ENCODE data around the gene SPOCK3.
"Not testable (repeated sequence)": the region's sequence is repeated elsewhere in the genome, so short reads cannot be mapped to it uniquely, and the experiment has no call there.

SPOCK3 gene

GRCh38 chr4:166737430-166737829 is 496.9 kb downstream of the SPOCK3 start:
- Histone ChIP-seq H3K9ac (ENCODE audit: low read length) (no peak overlapping the region), H3K36me3 (ENCODE audit: control insufficient read depth, insufficient read depth, low read length) (no peaks in the 10 kb centered on the region), H3K4me1 (ENCODE audit: control insufficient read depth, insufficient read depth, low read length) (no peaks in the 10 kb centered on the region), H3K27ac (ENCODE audit: low read depth, low read length) (no peak overlapping the region), H3K27me3 (ENCODE audit: control insufficient read depth, insufficient read depth, low read length) (no peaks in the 10 kb centered on the region), H3K4me3 (ENCODE audit: low read length) (no peak overlapping the region)

GRCh38 chr4:166735553-166735952 is 498.7 kb downstream of the SPOCK3 start:
- H3K9ac ChIP-seq (ENCODE audit: low read length), result no peak overlapping the region
- H3K36me3 ChIP-seq (ENCODE audit: control insufficient read depth, insufficient read depth, low read length), result no peaks in the 10 kb centered on the region
- no peak overlapping the region for H3K4me3 ChIP-seq (ENCODE audit: low read length)
- H3K27me3 ChIP-seq (ENCODE audit: control insufficient read depth, insufficient read depth, low read length), result no peaks in the 10 kb centered on the region
- H3K4me1 ChIP-seq (ENCODE audit: control insufficient read depth, insufficient read depth, low read length), result no peaks in the 10 kb centered on the region
- no peak overlapping the region for H3K27ac ChIP-seq (ENCODE audit: low read depth, low read length)

GRCh38 chr4:166734797-166735196 is 499.5 kb downstream of the SPOCK3 start:
- Histone ChIP-seq H3K9ac (ENCODE audit: low read length) (no peak overlapping the region), H3K4me3 (ENCODE audit: low read length) (no peak overlapping the region), H3K27ac (ENCODE audit: low read depth, low read length) (no peak overlapping the region), H3K27me3 (ENCODE audit: control insufficient read depth, insufficient read depth, low read length) (no peaks in the 10 kb centered on the region), H3K36me3 (ENCODE audit: control insufficient read depth, insufficient read depth, low read length) (no peaks in the 10 kb centered on the region), H3K4me1 (ENCODE audit: control insufficient read depth, insufficient read depth, low read length) (no peaks in the 10 kb centered on the region)

GRCh38 chr4:166733686-166734085 is 500.6 kb downstream of the SPOCK3 start:
- Histone ChIP-seq H3K27ac (ENCODE audit: low read depth, low read length) (no peak overlapping the region), H3K36me3 (ENCODE audit: control insufficient read depth, insufficient read depth, low read length) (no peaks in the 10 kb centered on the region), H3K4me1 (ENCODE audit: control insufficient read depth, insufficient read depth, low read length) (no peaks in the 10 kb centered on the region), H3K4me3 (ENCODE audit: low read length) (no peak overlapping the region), H3K9ac (ENCODE audit: low read length) (no peak overlapping the region), H3K27me3 (ENCODE audit: control insufficient read depth, insufficient read depth, low read length) (no peaks in the 10 kb centered on the region)

- Histone ChIP-seq H3K36me3 (ENCODE audit: control insufficient read depth, insufficient read depth, low read length) (no peaks in the 10 kb centered on the region), H3K4me1 (ENCODE audit: control insufficient read depth, insufficient read depth, low read length) (no peaks in the 10 kb centered on the region), H3K9ac (ENCODE audit: low read length) (no peak overlapping the region), H3K4me3 (ENCODE audit: low read length) (no peak overlapping the region), H3K27ac (ENCODE audit: low read depth, low read length) (no peak overlapping the region), H3K27me3 (ENCODE audit: control insufficient read depth, insufficient read depth, low read length) (no peaks in the 10 kb centered on the region)
Measured at GRCh38 chr4:166726832-166727231, 507.5 kb downstream of the SPOCK3 start.

- H3K4me3 ChIP-seq (ENCODE audit: low read length), result no peak overlapping the region
- H3K4me1 ChIP-seq (ENCODE audit: control insufficient read depth, insufficient read depth, low read length), result no peaks in the 10 kb centered on the region
- no peaks in the 10 kb centered on the region for H3K27me3 ChIP-seq (ENCODE audit: control insufficient read depth, insufficient read depth, low read length)
- no peak overlapping the region for H3K9ac ChIP-seq (ENCODE audit: low read length)
- no peak overlapping the region for H3K27ac ChIP-seq (ENCODE audit: low read depth, low read length)
- H3K36me3 ChIP-seq (ENCODE audit: control insufficient read depth, insufficient read depth, low read length), result no peaks in the 10 kb centered on the region
Measured at GRCh38 chr4:166724369-166724768, 509.9 kb downstream of the SPOCK3 start.

- H3K9ac ChIP-seq (ENCODE audit: low read length), result no peak overlapping the region
- H3K36me3 ChIP-seq (ENCODE audit: control insufficient read depth, insufficient read depth, low read length), result no peaks in the 10 kb centered on the region
- no peaks in the 10 kb centered on the region for H3K4me1 ChIP-seq (ENCODE audit: control insufficient read depth, insufficient read depth, low read length)
- H3K4me3 ChIP-seq (ENCODE audit: low read length), result no peak overlapping the region
- no peak overlapping the region for H3K27ac ChIP-seq (ENCODE audit: low read depth, low read length)
- H3K27me3 ChIP-seq (ENCODE audit: control insufficient read depth, insufficient read depth, low read length), result no peaks in the 10 kb centered on the region
Measured at GRCh38 chr4:166723532-166724140, 510.7 kb downstream of the SPOCK3 start.

- H3K27me3 ChIP-seq (ENCODE audit: control insufficient read depth, insufficient read depth, low read length); H3K4me1 ChIP-seq (ENCODE audit: control insufficient read depth, insufficient read depth, low read length); H3K4me3 ChIP-seq (ENCODE audit: low read length); H3K9ac ChIP-seq (ENCODE audit: low read length); H3K27ac ChIP-seq (ENCODE audit: low read depth, low read length); H3K36me3 ChIP-seq (ENCODE audit: control insufficient read depth, insufficient read depth, low read length): not testable (repeated sequence)
Measured at GRCh38 chr4:166715748-166716713, 518.3 kb downstream of the SPOCK3 start.

GRCh38 chr4:166700592-166700991 is 533.7 kb downstream of the SPOCK3 start:
- no peaks in the 10 kb centered on the region for H3K27me3 ChIP-seq (ENCODE audit: control insufficient read depth, insufficient read depth, low read length)
- H3K4me3 ChIP-seq (ENCODE audit: low read length), result no peak overlapping the region
- no peaks in the 10 kb centered on the region for H3K4me1 ChIP-seq (ENCODE audit: control insufficient read depth, insufficient read depth, low read length)
- H3K36me3 ChIP-seq (ENCODE audit: control insufficient read depth, insufficient read depth, low read length), result no peaks in the 10 kb centered on the region
- H3K9ac ChIP-seq (ENCODE audit: low read length), result no peak overlapping the region
- H3K27ac ChIP-seq (ENCODE audit: low read depth, low read length), result no peak overlapping the region

GRCh38 chr4:166688835-166689234 is 545.5 kb downstream of the SPOCK3 start:
- no peaks in the 10 kb centered on the region for H3K36me3 ChIP-seq (ENCODE audit: control insufficient read depth, insufficient read depth, low read length)
- no peaks in the 10 kb centered on the region for H3K4me1 ChIP-seq (ENCODE audit: control insufficient read depth, insufficient read depth, low read length)
- H3K9ac ChIP-seq (ENCODE audit: low read length), result no peak overlapping the region
- no peaks in the 10 kb centered on the region for H3K27me3 ChIP-seq (ENCODE audit: control insufficient read depth, insufficient read depth, low read length)
- no peak overlapping the region for H3K27ac ChIP-seq (ENCODE audit: low read depth, low read length)
- no peak overlapping the region for H3K4me3 ChIP-seq (ENCODE audit: low read length)

- Histone ChIP-seq H3K4me3 (ENCODE audit: low read length) (no peak overlapping the region), H3K4me1 (ENCODE audit: control insufficient read depth, insufficient read depth, low read length) (no peaks in the 10 kb centered on the region)
Measured at GRCh38 chr4:166687828-166688227, 546.5 kb downstream of the SPOCK3 start.

More at GRCh38 chr4:166687828-166688227, 546.5 kb downstream of the SPOCK3 start:
- Histone ChIP-seq H3K27ac (ENCODE audit: low read depth, low read length) (no peak overlapping the region), H3K27me3 (ENCODE audit: control insufficient read depth, insufficient read depth, low read length) (no peaks in the 10 kb centered on the region), H3K36me3 (ENCODE audit: control insufficient read depth, insufficient read depth, low read length) (no peaks in the 10 kb centered on the region), H3K9ac (ENCODE audit: low read length) (no peak overlapping the region)

Measured in rectal smooth muscle tissue (tissue), 1 donor.